ENCODE measurements around the gene DNAH1.
"Not testable (repeated sequence)": the region's sequence is repeated elsewhere in the genome, so short reads cannot be mapped to it uniquely, and the experiment has no call there.

The DNAH1 gene

DNA sequence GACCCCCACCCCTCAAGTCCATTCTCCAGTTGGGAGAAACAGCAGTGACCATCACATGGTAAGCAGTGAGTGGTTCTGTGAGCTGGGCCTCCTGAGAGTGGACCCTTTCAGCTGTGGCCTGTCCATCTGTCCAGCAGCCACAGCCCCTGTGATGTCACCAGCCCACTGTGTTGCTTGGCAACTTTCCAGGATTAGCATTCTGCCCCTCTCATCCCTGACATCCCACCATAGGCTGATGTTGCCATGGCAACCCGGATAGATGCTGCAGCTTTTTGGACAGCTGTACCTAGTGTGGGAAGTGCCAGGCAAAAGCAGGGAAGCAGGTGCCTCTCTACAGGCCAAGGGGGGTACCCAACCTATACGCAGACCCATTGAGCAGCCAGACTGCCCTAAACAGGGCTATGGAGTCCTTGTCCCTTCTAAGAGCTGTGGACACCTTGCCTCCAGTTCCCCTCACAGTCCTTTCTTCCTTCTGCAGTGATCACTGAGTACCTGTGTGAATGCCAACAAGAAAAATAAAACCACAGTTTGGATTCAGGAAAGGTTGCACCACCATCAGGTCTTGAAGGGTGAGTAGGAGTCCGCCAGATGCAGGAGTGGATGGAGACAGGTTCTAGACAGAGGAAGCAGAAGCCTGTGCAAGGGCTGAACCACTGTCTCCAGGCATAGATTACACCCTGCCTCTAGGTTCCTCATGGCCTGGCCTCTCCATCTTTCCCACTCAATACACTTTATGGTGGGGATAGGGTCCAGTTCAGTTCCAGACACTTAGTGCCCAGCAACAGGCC, at the start of gene DNAH1:
DNAH1 (plus strand) TSS at position 343 of the 788 bp plus-strand sequence. CDS start 6,124 bp downstream, outside the sequence.
- no peak for DNase-seq (ENCODE audit: low spot score)

DNA sequence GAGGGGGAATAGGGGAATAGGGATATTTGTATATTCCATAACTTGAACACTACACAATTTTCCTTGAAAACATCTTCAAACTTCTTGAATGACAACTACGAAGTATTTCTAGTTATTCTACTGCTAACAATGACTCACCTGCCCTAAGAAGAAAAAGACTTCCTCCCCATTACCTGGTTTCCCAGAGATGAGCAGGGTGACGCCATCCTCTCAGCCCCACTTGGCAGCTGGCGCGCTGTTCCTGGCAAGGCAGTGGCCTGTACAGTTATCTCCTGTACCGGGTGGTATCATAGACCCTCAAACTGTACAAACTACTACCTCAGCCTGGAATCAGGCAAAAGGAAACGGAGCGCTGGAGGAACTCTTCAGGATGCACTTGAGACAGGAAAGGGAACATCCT, 48.1 kb upstream of the DNAH1 start:
- no peak for DNase-seq (ENCODE audit: low spot score)

DNA sequence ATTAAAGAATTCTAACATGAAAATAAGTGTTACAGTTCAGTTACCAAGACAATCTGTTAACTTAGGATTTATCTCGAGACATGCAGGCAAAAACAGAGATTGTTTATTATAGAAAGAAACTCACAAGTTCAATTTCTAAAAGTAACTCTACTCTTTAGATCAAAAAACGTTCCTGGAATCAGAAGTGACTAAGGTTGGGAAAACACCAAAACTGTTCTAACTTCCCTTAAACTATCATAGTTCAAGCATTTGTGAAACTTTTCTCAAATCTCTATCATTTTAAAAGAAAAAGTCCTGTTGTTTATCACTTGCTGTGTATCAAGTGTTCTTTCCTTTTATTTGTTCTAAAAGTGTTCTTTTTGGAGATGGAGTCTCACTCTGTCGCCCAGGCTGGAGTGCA, 46.3 kb upstream of the DNAH1 start:
- no peak for DNase-seq (ENCODE audit: low spot score)

DNA sequence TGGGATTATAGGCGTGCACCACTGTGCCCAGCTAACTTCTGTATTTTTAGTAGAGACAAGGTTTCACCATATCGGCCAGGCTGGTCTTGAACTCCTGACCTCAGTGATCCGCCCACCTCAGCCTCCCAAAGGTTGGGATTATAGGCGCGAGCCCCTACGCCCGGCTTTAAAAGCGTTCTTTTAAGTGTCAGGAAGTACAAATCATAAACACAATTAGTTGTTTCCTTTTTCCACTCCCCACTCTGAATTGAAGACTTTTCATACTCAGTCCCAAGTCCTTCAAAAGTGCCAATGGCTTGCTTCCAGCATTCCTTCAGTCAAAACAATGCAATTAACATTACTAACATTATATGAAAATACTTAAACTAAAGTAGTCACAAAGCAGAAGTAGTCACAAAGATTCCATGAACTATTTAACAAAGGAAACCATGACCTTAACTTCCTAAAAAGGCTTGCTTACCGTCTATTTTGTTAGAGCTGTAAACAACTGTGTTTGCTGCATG, 45.8 kb upstream of the DNAH1 start:
- peak; percentile 35 for DNase-seq (ENCODE audit: low spot score)

DNA sequence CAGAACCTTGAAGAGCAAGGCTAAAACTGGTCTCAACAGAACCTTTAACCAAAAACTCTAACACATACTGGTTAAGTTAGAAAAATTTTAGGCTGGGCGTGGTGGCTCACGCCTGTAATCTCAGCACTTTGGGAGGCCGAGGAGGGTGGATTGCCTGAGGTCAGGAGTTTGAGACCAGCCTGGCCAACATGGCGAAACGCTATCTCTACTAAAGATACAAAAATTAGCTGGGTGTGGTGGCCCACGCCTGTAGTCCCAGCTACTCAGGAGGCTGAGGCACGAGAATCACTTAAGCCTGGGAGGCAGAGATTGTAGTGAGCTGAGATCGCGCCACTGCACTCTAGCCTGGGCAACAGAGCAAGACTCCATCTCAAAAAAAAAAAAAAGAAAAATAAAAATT, 43.9 kb upstream of the DNAH1 start:
- not testable (repeated sequence) for DNase-seq (ENCODE audit: low spot score)

DNA sequence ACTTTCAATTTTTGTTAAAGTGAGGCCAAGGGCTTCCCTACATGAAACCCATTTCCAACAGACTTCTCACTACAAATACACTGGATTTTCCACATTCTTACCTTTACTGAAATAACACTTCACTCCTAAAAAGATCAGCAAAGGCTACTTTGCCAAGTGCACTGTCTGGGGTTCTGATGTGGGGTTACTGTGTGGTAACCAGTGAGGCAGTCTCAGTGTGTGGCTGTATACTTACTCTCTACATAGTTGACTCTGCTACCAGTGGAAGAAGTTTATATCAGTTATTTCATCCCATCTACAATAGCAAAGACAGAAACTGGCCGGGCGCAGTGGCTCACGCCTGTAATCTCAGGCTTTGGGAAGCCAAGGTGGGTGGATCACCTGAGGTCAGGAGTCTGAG, 43.3 kb upstream of the DNAH1 start:
- DNase-seq (ENCODE audit: low spot score), result no peak

DNA sequence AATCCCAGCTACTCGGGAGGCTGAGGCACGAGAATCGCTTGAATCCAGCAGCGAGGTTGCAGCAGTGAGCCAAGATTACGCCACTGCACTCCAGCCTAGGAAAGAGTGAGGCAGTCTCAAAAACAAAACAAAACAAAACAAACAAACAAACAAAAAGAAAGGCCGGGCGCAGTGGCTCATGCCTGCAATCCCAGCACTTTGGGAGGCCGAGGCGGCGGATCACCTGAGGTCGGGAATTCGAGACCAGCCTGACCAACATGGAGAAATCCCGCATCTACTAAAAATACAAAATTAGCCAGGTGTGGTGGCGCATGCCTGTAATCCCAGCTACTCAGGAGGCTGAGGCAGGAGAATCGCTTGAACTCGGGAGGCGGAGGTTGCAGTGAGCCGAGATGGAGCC, 41.3 kb upstream of the DNAH1 start:
- not testable (repeated sequence) for DNase-seq (ENCODE audit: low spot score)

DNA sequence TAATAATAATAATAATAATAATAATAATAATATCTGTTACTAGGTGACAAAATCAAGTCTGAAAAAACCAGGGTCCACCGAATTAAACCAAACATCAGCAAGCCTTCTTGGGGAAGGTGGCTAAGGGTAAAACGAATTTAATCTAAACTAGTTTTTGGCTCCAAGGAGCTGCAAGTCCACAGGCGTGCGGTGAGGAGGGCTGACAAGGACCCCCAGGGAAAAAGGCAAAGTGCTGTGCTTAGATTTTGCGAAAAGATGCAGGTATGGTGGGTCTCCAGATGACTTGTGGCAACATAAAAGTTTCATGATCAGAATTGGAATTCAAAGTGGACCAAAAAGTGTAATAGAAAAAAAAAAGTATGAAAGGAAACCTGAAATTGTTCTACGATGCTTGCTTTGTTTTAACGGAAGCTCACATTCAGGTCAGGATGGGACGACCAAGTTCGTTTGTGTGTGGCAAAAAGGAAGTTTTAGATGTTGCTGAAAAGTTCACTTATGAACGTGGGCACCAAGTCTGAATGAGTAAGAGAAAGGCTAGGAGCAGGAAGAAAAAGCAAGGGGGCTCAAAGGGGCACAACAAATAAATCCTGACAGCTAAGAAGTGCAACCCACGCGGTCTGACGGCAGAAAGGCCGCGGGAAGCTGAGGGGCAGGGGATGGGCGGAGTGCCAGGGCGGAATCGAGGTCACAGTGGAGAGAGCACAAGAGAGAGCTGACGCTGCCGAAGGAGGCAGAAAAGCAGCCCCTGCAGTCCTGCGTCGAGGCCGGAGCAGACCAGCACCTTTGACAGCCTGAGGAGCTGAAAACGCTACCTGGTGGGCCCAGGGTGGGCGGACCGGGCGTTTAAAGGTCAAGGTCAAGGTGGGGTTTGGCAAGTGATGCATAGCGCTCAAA, 38.8 kb upstream of the DNAH1 start:
- peak; percentile 49 for DNase-seq (ENCODE audit: low spot score)

DNA sequence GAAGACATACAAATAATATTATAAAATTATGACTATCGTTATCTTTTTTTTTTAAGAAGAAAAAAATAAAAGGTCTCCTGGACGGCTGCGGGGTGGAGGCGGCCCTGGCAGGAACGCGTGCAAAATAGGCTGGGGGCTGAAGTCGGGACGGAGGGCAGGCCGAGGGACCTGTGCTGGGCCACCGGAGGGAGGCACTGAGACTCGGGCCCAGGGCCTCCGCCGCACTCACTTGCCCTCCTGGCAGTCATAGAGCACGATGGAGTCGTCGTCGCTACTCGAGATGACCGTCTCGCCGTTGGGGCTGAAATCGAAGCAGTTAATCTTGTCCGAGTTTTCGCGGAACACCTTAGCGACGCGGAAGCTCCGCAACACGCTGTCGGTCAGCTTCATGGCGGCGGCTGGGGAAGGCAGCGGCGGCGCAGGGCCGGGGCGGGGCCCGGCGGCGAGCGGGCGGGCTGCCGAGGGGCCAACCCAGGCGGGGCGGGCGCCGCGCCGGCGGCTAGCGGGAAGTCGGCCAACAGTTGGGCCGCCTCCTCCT, 38.1 kb upstream of the DNAH1 start:
- peak; percentile 53 for DNase-seq (ENCODE audit: low spot score)

DNA sequence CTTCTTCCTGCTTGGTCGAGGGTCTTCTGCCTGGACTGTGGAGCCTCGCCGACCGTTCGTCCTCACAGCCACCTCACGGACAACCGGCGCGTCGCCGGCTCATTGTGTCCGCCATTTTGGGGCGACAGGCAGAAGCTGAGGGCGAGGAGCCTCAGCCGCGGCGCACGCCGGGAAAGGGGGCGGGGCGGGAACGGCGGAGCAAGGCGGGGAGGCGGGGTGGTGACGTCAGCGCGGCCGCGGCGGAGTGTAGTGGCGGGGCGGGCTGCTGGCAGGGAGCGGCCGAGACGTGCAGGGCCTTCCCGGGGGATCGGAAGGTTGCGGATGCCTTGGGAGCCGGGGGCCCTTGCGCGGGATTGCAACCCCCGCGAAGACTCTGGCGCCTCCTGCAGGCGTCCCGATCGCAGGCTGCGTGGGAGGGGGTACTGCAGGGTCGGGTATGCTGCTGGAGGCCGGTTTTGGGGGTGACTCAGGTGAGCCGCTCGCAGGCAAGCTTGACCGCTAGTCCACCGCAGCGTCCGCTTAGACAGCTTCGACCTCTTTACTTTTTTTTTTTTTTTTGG, 37.5 kb upstream of the DNAH1 start, which contains the start of gene WDR82:
WDR82 (minus strand) TSS at position 140 of the 560 bp plus-strand sequence. CDS start 288 bp downstream, outside the sequence.
- peak; percentile 96 for DNase-seq (ENCODE audit: low spot score)

DNA sequence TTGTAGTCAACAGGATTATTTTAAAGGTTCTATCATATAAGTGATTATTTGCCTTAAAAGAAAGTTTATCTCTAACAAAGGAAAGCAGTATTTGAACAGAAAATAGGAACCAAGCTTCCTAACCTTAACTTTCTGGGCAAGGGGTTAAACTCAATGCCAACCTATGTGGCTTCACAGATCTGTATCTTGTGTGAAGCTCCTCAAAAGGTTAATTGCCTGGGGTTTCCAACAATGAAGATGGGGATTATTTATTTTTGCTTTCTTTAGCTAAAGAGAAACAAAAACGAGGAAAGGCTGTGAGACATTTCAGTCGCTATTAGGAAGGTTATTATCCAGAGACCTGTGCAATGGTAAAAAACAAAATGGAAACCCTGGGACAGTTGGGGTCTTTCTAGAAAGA, 36.5 kb upstream of the DNAH1 start:
- DNase-seq (ENCODE audit: low spot score), result no peak

DNA sequence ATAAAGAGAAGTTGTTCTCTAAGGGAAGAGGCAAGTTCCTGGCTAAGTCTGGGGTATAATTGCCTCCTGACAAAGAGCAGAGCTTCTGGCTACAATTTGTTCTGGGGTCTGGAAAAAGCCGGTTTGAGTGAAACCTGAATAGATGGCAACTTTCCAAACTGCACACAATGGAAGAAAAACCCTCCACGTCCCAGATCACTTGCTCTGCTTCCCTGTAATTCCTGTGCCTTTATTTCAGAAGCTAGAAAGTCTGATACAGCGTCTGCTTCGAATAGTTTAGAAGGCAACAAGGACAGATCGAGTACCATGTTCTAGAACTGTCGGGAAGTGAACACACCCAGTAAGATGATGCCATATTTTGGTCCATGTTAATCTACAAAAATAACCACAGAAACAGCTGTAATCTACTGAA, 36.1 kb upstream of the DNAH1 start:
- no peak for DNase-seq (ENCODE audit: low spot score)

DNA sequence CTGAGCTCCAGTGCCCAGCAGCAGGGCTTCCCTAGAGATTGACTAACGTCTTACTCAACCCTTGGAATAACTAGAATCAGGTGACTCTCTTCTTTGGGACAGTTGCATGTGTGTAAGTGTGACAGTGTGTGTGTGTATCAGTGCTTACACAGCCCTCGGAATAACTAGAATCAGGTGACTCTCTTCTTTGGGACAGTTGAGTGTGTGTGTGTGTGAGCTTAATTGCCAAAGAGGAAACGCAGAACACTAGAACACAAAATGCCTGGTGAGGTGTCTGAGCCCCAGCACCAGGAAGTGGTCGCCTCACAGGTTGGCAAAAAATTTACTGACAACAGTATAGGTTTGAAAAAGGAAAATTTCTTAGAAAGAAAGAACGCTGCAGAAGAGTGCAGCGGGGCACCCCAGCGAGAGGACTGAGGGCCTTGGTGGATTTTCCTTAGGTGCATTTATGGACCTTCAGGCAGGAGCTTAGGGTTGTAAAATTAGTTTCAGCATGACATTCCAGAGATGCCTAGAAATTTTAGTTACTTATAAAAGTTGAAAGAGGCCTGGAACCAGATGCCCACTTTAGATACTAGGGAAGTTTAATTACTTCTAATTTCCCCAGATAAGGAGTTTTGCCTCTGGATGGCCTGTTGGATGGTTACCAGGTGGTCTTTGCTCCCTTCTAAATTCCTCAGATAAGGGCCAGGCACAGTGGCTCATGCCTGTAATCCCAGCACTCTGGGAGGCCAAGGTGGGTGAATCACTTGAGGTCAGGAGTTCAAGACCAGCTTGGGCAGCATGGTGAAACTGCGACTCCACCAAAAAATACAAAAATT, 33.9 kb upstream of the DNAH1 start:
- no peak for DNase-seq (ENCODE audit: low spot score)

DNA sequence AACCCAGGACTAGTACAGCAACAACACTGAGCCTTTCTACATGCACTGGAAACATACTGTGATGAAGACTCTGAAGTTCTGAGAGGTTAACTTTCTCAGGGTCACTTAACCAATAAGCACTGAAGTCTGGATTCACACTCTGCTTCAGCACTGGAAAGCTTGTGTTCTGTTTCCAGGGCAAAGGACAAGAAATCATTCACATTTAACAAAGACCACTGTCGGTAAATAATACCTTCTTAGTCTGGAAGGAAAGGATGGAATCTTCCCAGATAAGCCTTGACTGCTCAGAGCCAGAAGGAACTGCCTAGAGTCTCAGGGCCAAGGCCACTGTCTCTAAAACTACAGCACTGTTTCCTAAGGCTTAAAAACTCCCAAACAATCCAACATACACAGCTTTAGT, 32.8 kb upstream of the DNAH1 start:
- no peak for DNase-seq (ENCODE audit: low spot score)

DNA sequence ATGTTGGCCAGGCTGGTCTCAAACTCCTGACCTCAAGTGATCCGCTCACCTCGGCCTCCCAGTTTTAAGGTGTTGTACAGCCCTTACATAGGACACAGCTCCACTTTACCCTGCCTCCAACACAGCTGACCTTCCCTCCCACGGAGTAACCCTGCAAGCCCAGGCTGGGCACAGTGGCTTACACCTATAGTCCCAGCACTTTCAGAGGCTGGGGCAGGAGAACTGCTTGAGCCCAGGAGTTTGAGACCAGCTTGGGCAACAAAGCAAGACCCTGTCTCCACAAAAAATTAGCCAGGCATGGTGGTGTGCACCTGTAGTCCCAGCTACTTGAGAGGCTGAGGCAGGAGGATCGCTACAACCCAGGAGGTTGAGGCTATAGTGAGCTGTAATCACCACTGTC, 32.1 kb upstream of the DNAH1 start:
- DNase-seq (ENCODE audit: low spot score), result not testable (repeated sequence)

DNA sequence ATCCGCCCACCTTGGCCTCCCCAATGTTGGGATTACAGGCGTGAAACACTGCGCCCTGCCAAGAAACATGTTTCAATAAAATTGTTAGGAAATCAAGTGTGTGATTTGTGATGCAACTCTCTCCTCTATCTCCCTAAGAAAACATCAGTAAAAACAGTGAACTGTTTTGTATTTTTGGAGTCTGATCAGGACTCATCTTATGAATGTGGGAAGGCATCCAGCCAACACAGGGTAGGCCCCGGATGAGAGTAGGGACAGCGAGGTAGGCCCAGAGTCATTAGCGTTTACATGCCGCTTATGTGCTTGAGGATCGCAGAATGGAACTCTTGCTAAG, 29.4 kb upstream of the DNAH1 start:
- DNase-seq (ENCODE audit: low spot score), result no peak

DNA sequence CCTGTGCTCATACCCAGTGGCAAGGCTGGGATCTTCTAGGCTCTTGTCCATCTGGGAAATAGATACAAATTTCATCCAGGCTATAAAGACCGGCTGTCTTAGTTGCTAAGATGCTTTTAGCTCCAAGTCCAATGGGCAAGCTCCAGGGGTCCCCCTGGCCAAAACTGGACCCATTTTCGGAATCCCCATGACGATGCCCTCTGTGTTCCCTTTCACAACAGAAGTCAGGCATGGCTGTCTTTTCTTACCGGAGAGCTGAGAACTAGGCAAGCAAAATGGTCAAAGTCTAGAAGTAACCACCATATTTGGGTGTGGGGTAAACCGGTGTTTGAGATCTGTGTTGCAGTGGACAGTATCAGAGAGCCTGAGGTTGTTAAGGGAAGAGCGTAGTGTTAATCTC, 27.4 kb upstream of the DNAH1 start:
- DNase-seq (ENCODE audit: low spot score), result no peak

DNA sequence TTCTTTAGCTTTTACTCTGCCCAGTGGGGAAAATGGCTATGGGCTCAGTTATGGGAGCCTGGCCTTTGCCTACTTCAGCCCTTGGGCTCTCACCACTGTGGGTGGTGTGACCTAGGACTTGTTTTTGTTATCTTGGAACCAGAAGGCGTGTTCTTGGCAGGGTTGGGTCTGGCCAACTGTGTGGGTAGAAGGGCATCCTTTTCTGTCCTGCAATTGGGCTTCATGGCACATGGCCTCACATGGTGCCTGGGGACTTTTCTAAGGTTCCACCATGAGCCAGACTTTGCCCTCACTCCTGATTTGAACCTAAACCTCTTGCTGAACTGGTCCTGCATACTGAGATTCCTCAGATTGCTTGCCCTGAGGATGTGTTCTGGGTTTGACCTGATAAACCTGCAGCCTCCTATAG, 26.8 kb upstream of the DNAH1 start:
- no peak for DNase-seq (ENCODE audit: low spot score)

DNA sequence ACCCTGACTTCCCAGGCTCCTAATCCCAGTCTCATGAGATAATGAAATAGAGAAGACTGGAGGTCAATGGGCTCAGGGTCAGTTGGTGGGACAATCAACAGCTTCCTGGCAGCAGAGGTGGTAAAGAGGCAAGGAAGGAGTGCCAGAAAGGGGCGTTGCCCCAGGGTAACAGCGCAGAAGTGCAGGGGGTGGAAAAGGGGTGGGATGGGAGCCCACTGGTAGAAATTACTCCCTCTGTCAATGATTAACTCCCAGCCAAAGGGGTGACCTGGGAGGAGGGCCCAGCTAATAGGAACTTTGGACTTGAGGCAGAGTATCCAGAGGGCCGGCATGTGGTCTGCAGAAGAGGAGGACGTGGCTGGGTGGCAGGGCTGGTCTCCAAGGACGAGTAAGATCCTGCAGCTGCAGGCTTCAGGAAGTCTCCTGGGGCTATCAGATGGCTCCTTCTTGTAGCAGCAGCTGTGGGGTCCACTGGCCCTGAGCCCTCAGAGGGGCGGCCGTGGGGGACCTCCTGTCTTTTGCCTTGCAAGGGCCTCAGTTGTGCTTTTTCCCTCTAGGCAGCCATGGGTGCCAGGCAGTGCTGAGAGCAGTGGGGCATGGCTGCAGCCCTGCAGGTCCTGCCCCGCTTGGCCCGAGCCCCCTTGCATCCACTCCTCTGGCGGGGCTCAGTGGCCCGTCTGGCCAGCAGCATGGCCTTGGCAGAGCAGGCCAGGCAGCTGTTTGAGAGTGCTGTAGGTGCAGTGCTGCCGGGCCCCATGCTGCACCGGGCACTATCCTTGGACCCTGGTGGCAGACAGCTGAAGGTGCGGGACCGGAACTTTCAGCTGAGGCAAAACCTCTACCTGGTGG, 26.1 kb upstream of the DNAH1 start:
- DNase-seq (ENCODE audit: low spot score), result no peak

All from AG08395 (cell line).